ENCODE results near the gene IMPACT. TPM values are rescaled to one million over a fixed set of nuclear protein-coding genes. Genes with fewer than 3 reads are reported as not detected.

Gene IMPACT
- total and polyA plus RNA-seq, 2 of the 4 experiments (the other 2 are of a cell fraction), result 11.8 to 13.8 TPM

DNA sequence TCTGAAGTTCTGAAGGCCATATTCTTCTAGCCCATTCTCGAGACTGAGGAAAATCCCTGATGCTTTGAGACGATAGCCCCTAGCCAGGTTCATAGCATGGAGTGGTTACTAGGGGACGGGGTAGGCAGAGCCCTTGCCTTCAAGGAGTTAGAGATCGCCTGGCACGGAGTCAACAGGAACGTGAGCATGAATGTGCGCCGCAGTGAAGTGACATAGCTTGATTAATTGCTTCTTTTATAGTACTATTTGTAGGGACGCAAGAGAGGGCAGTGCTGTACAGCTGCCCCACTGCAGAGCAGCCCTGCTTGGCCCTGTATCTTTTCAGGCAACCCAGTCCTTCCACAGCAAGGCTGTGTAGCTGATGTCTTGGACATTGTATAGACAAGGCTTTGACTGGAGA is 60.2 kb downstream of the IMPACT start:
- no peak overlapping the region for H3K9ac ChIP-seq (ENCODE audit: low read depth, low read length)
- H2BK5ac ChIP-seq (ENCODE audit: low read depth, low read length, poor library complexity, severe bottlenecking), result no peak overlapping the region
- H3K27ac ChIP-seq (ENCODE audit: insufficient read depth, low read length), result no peak overlapping the region
- no peak overlapping the region for H3K4ac ChIP-seq (ENCODE audit: low read depth, low read length)
- DNase-seq (no peak), ATAC-seq (ENCODE audit: low read depth) (no peak)
- ChIA-PET POLR2A (ENCODE audit: unreplicated experiment) (interaction anchor here (0.5 kb wide), 1 partner anchor 285 kb away, joined by 3 read pairs; no protein-coding TSS in a partner anchor), CTCF (interaction anchor here (0.9 to 3.4 kb wide), 3 partner anchors 17 to 127 kb away, joined by 3 to 13 read pairs (median 4); no protein-coding TSS in a partner anchor)
- no peak overlapping the region for H2BK15ac ChIP-seq (ENCODE audit: low read depth, low read length)
- no peak overlapping the region for H4K5ac ChIP-seq (ENCODE audit: low read depth, low read length)
- no peak overlapping the region for H4K8ac ChIP-seq (ENCODE audit: low read depth in 2 of 2, low read length in 2 of 2)
- WGBS, 2 experiments (ENCODE audit: extremely low coverage in 2 of 2, insufficient read length in 1 of 2), result 70% methylated on average over 6 of the region's 9 CpGs; no CpG with 5 or more reads in 1 of the 2 experiments
- dilution Hi-C loops (cut with HindIII; ENCODE audit: low sequenced_read_pairs, unreplicated experiment) (no loop called here), intact Hi-C loops (cut with micrococcal nuclease) (loop anchor here (1.0 to 5.0 kb wide), 4 partner anchors 114 to 309 kb away; no protein-coding TSS in a partner anchor), in situ Hi-C loops (cut with MboI; ENCODE audit: low sequenced_read_pairs) (loop anchor here (5.0 kb wide), 1 partner anchor 129 kb away; no protein-coding TSS in a partner anchor)
- BruUV-seq (replicated peaks), result no TSS peak
- peaks cover 17% of the 10 kb centered on the region for H3K27me3 ChIP-seq (ENCODE audit: control insufficient read depth, insufficient read depth, low read length)
- no peak overlapping the region for H4K91ac ChIP-seq (ENCODE audit: insufficient read depth, low read depth, low read length)
- H3K79me1 ChIP-seq (ENCODE audit: low read depth in 1 of 2, low read length in 2 of 2), result no peaks in the 10 kb centered on the region
- no peak overlapping the region for H3K4me2 ChIP-seq (ENCODE audit: low read depth, low read length)
- no peak overlapping the region for H2AK9ac ChIP-seq (replicated peaks; ENCODE audit: low read depth, low read length, poor library complexity)
- no peak overlapping the region for H3K4me3 ChIP-seq (ENCODE audit: insufficient read depth, low read depth, low read length)
- no peaks in the 10 kb centered on the region for H3K36me3 ChIP-seq (ENCODE audit: control insufficient read depth, insufficient read depth, low read length)
- peaks cover 2% of the 10 kb centered on the region for H3K4me1 ChIP-seq (ENCODE audit: control insufficient read depth, insufficient read depth, low read length)
- H3K23ac ChIP-seq (ENCODE audit: low read depth, low read length), result no peak overlapping the region
- no peaks in the 10 kb centered on the region for H4K20me1 ChIP-seq (ENCODE audit: insufficient read depth, low read length)
- no peak overlapping the region for H3K18ac ChIP-seq (ENCODE audit: low read depth, low read length)
- 0 out of 2 replicates have a peak, but pooled peaks cover 3% of the 10 kb centered on the region for H3K9me1 ChIP-seq (ENCODE audit: insufficient read depth, low read length)
- H3K14ac ChIP-seq (replicated peaks; ENCODE audit: low read depth, low read length), result no peak overlapping the region
- no peak for TF ChIP-seq RFX5 (IDR thresholded peaks at IDR 0.05; ENCODE audit: low read depth, low read length)
- TF ChIP-seq, protein P1, sequence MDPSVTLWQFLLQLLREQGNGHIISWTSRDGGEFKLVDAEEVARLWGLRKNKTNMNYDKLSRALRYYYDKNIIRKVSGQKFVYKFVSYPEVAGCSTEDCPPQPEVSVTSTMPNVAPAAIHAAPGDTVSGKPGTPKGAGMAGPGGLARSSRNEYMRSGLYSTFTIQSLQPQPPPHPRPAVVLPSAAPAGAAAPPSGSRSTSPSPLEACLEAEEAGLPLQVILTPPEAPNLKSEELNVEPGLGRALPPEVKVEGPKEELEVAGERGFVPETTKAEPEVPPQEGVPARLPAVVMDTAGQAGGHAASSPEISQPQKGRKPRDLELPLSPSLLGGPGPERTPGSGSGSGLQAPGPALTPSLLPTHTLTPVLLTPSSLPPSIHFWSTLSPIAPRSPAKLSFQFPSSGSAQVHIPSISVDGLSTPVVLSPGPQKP (IDR thresholded peaks at IDR 0.05; ENCODE audit: borderline replicate concordance, low read depth, low read length), result no peak
- TF ChIP-seq FOS (IDR thresholded peaks at IDR 0.05; ENCODE audit: low read depth, low read length), result no peak
- no peak for TF ChIP-seq MXI1 (IDR thresholded peaks at IDR 0.05; ENCODE audit: borderline replicate concordance, low read depth, low read length)
- TF ChIP-seq RCOR1 (IDR thresholded peaks at IDR 0.05; ENCODE audit: insufficient replicate concordance, low read length), result no peak
- no peaks in the 10 kb centered on the region for H3K9me3 ChIP-seq (ENCODE audit: control insufficient read depth, insufficient read depth, low read length)
- H2BK20ac ChIP-seq (ENCODE audit: low read depth, low read length), result no peak overlapping the region
- no peak overlapping the region for H2AK5ac ChIP-seq (ENCODE audit: low read depth, low read length)
- H3K56ac ChIP-seq (ENCODE audit: extremely low read depth, insufficient read depth, low read length), result no peak overlapping the region
- H2BK120ac ChIP-seq (ENCODE audit: low read depth, low read length), result no peak overlapping the region
- H2AFZ ChIP-seq (replicated peaks; ENCODE audit: low read length, poor library complexity), result no peak overlapping the region
